HCT116 (cell line): ENCODE measurements around the gene ARHGAP19. TPM values are rescaled to one million over a fixed set of nuclear protein-coding genes. Genes with fewer than 3 reads are reported as not detected.
A peak's percentile ranks its signal among the peaks of the same experiment; 100 is the strongest.

Experiments
- ATAC-seq: fragments of 200-7000 bp; cut with Tn5 transposase; 2 replicates; pipeline ENCODE4 v1.9.1; 2020; ENCODE audit warnings: mild to moderate bottlenecking, moderate library complexity
- BruUV-seq: library from RNA; stranded (reverse); fragments of 400-500 nt; replicated peaks from 2 replicates; lab custom pipeline; 2021; lab: Mats Ljungman, UMichigan
- CTCF ChIA-PET: fragments of 300-600 bp; sonication (Branson Sonifier 250); formaldehyde crosslinking; loops from one replicate; lab custom pipeline; 2021; ENCODE audit warnings: antibody characterized with exemption; lab: Charles Lee
- POLR2A ChIA-PET: fragments of 300-600, 350-600 bp; sonication (Branson Sonifier 250); formaldehyde crosslinking; loops from one replicate; lab custom pipeline; 2021; ENCODE audit warnings: antibody characterized with exemption; lab: Charles Lee
- RAD21 ChIA-PET, 2 experiments: fragments of 300-600 bp; sonication (Branson Sonifier 250); formaldehyde crosslinking; loops; one replicate each; lab custom pipeline; 2023; ENCODE audit warnings: low total read pairs in 2 of 2; ENCODE audit not compliant: uncharacterized antibody in 2 of 2, unreplicated experiment in 2 of 2, low non-redundant PET in 1 of 2; lab: Charles Lee
- DNase-seq: peaks from one replicate; pipeline ENCODE4 v3.0.0-alpha.2; 2010; ENCODE audit warnings: low read depth, low spot score
- H2AFZ ChIP-seq: fragments of 200-600 bp; shearing (Covaris generic), sonication (generic); 2 replicates; pipeline ENCODE4 v1.6.1; 2017; ENCODE audit warnings: low read depth, mixed run types, mixed read lengths, antibody characterized with exemption, low read length; ENCODE audit not compliant: poor library complexity, severe bottlenecking
- H3K27ac ChIP-seq: 2 replicates; pipeline ENCODE4 v1.5.1; 2012; ENCODE audit warnings: low read depth, low read length
- H3K27me3 ChIP-seq: fragments of 200-600 bp; sonication (generic); 2 replicates; pipeline ENCODE4 v1.6.1; 2016; ENCODE audit warnings: mixed run types, low read length, mixed read lengths; ENCODE audit not compliant: insufficient read depth
- H3K36me3 ChIP-seq, 2 experiments: fragments of 200-500 bp in 1 of 2; fragments of 200-600 bp in 1 of 2; sonication (Bioruptor generic) in 1 of 2; sonication (generic) in 1 of 2; 2 replicates each; pipeline versions ENCODE4 v1.5.1 to v1.6.1; 2014 to 2016; ENCODE audit warnings: low read length in 2 of 2, inconsistent platforms in 1 of 2, mixed read lengths in 1 of 2, mixed run types in 1 of 2; ENCODE audit not compliant: insufficient read depth in 2 of 2, control insufficient read depth in 1 of 2
- H3K4me1 ChIP-seq, 2 experiments: fragments of 200-600 bp in 1 of 2; sonication (generic) in 1 of 2; 2 replicates each; pipeline versions ENCODE4 v1.5.1 to v1.6.1; 2012 to 2017; ENCODE audit warnings: low read length in 2 of 2, inconsistent platforms in 1 of 2, mild to moderate bottlenecking in 1 of 2, mixed read lengths in 1 of 2, mixed run types in 1 of 2, moderate library complexity in 1 of 2; ENCODE audit not compliant: insufficient read depth in 2 of 2, control insufficient read depth in 1 of 2
- H3K4me2 ChIP-seq: fragments of 200-600 bp; sonication (generic); 2 replicates; pipeline ENCODE4 v1.6.1; 2017; ENCODE audit warnings: mixed run types, low read length, mixed read lengths
- H3K4me3 ChIP-seq, 2 experiments: fragments of 200-600 bp in 1 of 2; sonication (generic) in 1 of 2; replicated peaks in 1 of 2; 2 replicates each; pipeline ENCODE4 v1.5.1; 2011 to 2016; ENCODE audit warnings: low read length in 2 of 2, control low read depth in 1 of 2, low read depth in 1 of 2, mild to moderate bottlenecking in 1 of 2, mixed read lengths in 1 of 2, mixed run types in 1 of 2
- H3K79me2 ChIP-seq: fragments of 200-600 bp; sonication (generic); 2 replicates; pipeline ENCODE4 v1.6.1; 2017; ENCODE audit warnings: mild to moderate bottlenecking, mixed run types, low read length, moderate library complexity, mixed read lengths; ENCODE audit not compliant: insufficient read depth
- H3K9ac ChIP-seq: fragments of 200-600 bp; sonication (generic); 2 replicates; pipeline ENCODE4 v1.6.1; 2016; ENCODE audit warnings: low read length, mixed read lengths
- H3K9me2 ChIP-seq: fragments of 200-600 bp; sonication (generic), shearing (Covaris generic); 2 replicates; pipeline ENCODE4 v1.6.1; 2017; ENCODE audit warnings: mixed run types, mild to moderate bottlenecking, moderate library complexity; ENCODE audit not compliant: insufficient read depth
- H3K9me3 ChIP-seq, 2 experiments: fragments of 200-500 bp in 1 of 2; fragments of 200-600 bp in 1 of 2; sonication (Bioruptor generic) in 1 of 2; sonication (generic) in 1 of 2; 2 replicates each; pipeline ENCODE4 v1.6.1; 2014 to 2017; ENCODE audit warnings: low read length in 2 of 2, mixed read lengths in 2 of 2, inconsistent platforms in 1 of 2, low read depth in 1 of 2, mild to moderate bottlenecking in 1 of 2, mixed run types in 1 of 2, moderate library complexity in 1 of 2; ENCODE audit not compliant: control insufficient read depth in 1 of 2, insufficient read depth in 1 of 2
- H4K20me1 ChIP-seq: fragments of 200-600 bp; sonication (generic), shearing (Covaris generic); 2 replicates; pipeline ENCODE4 v1.6.1; 2017; ENCODE audit warnings: mixed run types, mild to moderate bottlenecking, moderate library complexity; ENCODE audit not compliant: insufficient read depth
- EGR1 ChIP-seq: IDR thresholded peaks from 2 replicates; pipeline ENCODE4 v1.6.1; 2012; ENCODE audit warnings: low read depth
- ELF1 ChIP-seq: IDR thresholded peaks from 2 replicates; pipeline ENCODE4 v1.6.1; 2012; ENCODE audit warnings: low read depth, borderline replicate concordance
- EZH2 ChIP-seq: fragments of 200-600 bp; sonication (generic); IDR thresholded peaks from 2 replicates; pipeline ENCODE4 v1.6.1; 2017; ENCODE audit warnings: antibody characterized with exemption, mixed run types
- EZH2phosphoT487 ChIP-seq: fragments of 200-600 bp; IDR thresholded peaks from 2 replicates; pipeline ENCODE4 v1.6.1; 2018; ENCODE audit warnings: antibody characterized with exemption, borderline replicate concordance
- FOSL1 ChIP-seq: IDR thresholded peaks from 2 replicates; pipeline ENCODE4 v1.6.1; 2012; ENCODE audit warnings: low read depth
- JUND ChIP-seq: IDR thresholded peaks from 2 replicates; pipeline ENCODE4 v1.6.1; 2012
- POLR2AphosphoS5 ChIP-seq: IDR thresholded peaks from 2 replicates; pipeline ENCODE4 v1.6.1; 2011; ENCODE audit warnings: mild to moderate bottlenecking, low read depth, low read length, moderate library complexity
- SIN3A ChIP-seq: IDR thresholded peaks from 2 replicates; pipeline ENCODE4 v1.6.1; 2012; ENCODE audit warnings: low read depth
- SP1 ChIP-seq: IDR thresholded peaks from 2 replicates; pipeline ENCODE4 v1.6.1; 2012; ENCODE audit warnings: low read depth
- TCF7L2 ChIP-seq: IDR thresholded peaks from 2 replicates; pipeline ENCODE4 v1.7.0; 2011; ENCODE audit warnings: borderline replicate concordance, inconsistent platforms; ENCODE audit not compliant: insufficient read depth, insufficient read length; ENCODE audit errors: extremely low read depth
- ZFX ChIP-seq: fragments of 450-650 bp; IDR thresholded peaks from 2 replicates; pipeline ENCODE4 v1.6.1; 2017
- intact Hi-C: fragments of 100-400 bp; cut with micrococcal nuclease; formaldehyde crosslinking; loops from 2 replicates; pipeline ENCODE4 v1.10.0; 2022
- total RNA-seq: library from RNA; stranded (reverse); gene quantifications from one replicate; pipeline ENCODE4 v1.2.1, GENCODE V29; 2021; ENCODE audit not compliant: unreplicated experiment
- TF ChIP-seq, protein P1 (sequence below): IDR thresholded peaks from 2 replicates; pipeline ENCODE4 v1.6.1; 2011; ENCODE audit warnings: mild to moderate bottlenecking, low read length, moderate library complexity; ENCODE audit not compliant: insufficient replicate concordance; ENCODE audit errors: extremely low read depth
- TF ChIP-seq, protein P2 (sequence below): IDR thresholded peaks from 2 replicates; pipeline ENCODE4 v1.6.1; 2012; ENCODE audit warnings: low read depth
- TF ChIP-seq, protein P3 (sequence below): IDR thresholded peaks from 2 replicates; pipeline ENCODE4 v1.6.1; 2012
- TF ChIP-seq, protein P4 (sequence below): IDR thresholded peaks from 2 replicates; pipeline ENCODE4 v1.6.1; 2012
- TF ChIP-seq, protein P5 (sequence below), 3 experiments: fragments of 200-600 bp in 1 of 3; sonication (generic) in 1 of 3; IDR thresholded peaks in 2 of 3; conservative IDR thresholded peaks in 1 of 3; 2 replicates each; pipeline ENCODE4 v1.5.1; 2012 to 2017; ENCODE audit warnings: low read depth in 2 of 3, low read length in 2 of 3, antibody characterized with exemption in 1 of 3, borderline replicate concordance in 1 of 3, control low read depth in 1 of 3, mild to moderate bottlenecking in 1 of 3, mixed read lengths in 1 of 3, mixed run types in 1 of 3, moderate library complexity in 1 of 3; ENCODE audit not compliant: insufficient read depth in 1 of 3

ARHGAP19 gene
- total RNA-seq, 1 experiment from 2014 or later: 36.8 TPM

DNA sequence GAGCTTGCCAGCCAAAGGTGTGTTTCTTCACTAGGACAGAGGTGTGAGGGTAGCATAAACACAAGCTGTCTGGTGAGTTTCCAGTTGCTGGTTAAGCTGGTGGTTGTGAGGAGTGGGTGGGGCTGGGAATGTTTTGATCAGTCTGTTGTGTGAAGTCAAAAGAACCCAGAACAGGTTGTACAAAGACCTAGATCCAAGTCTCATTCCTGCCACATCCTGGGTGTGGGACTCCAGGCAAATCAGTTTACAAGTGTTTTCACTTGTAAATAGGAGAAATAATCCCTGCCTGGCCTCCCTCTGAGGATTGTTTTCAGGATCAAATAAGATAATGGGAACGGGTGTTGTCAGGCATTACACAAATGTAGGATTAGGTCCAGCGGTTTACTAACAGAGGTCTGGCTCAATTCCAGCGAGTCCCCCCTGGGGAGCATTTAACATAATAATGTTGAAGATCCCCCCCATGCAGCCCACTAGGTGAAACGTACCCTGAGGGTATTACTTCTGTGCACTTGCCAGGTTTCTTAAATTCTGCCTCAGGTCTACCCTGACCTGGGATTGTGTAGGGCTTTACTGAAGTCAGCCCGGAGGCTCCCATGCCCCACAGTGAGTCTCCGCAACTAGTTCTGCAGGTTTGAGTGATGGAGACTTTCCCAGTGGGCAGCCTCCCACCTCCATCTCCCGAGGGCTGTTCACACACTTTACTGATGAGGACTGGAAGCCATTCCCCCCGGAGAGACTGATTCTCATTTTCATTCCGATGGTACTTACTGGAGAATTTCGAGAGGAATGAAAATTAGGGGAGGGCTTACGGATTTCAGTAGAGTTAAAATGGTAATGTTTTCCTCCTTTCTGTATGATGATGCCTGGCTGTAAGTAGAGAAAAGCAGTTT is 44.8 kb upstream of the ARHGAP19 start:
- H3K27me3 ChIP-seq: no peaks in the 10 kb centered on the region
- intact Hi-C loops: no loop called here
- peaks cover 23 to 33% of the 10 kb centered on the region in 2 experiments for H3K4me1 ChIP-seq
- H3K4me2 ChIP-seq: peak overlapping the region; percentile 31
- ChIA-PET POLR2A (no interaction called here), RAD21 (no interaction called here), CTCF (interaction anchor here (0.9 kb wide), 1 partner anchor 235 kb away, joined by 3 read pairs; the partner anchor contains the start of gene ANKRD2)
- BruUV-seq: no TSS peak
- no peaks in the 10 kb centered on the region for H3K36me3 ChIP-seq
- no peaks in the 10 kb centered on the region for H3K9me3 ChIP-seq
- TF ChIP-seq POLR2AphosphoS5: no peak
- no peak for TF ChIP-seq ZFX
- TF ChIP-seq, protein P1, sequence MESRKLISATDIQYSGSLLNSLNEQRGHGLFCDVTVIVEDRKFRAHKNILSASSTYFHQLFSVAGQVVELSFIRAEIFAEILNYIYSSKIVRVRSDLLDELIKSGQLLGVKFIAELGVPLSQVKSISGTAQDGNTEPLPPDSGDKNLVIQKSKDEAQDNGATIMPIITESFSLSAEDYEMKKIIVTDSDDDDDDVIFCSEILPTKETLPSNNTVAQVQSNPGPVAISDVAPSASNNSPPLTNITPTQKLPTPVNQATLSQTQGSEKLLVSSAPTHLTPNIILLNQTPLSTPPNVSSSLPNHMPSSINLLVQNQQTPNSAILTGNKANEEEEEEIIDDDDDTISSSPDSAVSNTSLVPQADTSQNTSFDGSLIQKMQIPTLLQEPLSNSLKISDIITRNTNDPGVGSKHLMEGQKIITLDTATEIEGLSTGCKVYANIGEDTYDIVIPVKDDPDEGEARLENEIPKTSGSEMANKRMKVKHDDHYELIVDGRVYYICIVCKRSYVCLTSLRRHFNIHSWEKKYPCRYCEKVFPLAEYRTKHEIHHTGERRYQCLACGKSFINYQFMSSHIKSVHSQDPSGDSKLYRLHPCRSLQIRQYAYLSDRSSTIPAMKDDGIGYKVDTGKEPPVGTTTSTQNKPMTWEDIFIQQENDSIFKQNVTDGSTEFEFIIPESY: no peak
- no peak for TF ChIP-seq JUND
- no peak for TF ChIP-seq TCF7L2
- no peak for TF ChIP-seq ELF1
- no peak for TF ChIP-seq SIN3A
- no peak for TF ChIP-seq SP1
- TF ChIP-seq EZH2phosphoT487: no peak
- TF ChIP-seq EGR1: no peak
- TF ChIP-seq, protein P2, sequence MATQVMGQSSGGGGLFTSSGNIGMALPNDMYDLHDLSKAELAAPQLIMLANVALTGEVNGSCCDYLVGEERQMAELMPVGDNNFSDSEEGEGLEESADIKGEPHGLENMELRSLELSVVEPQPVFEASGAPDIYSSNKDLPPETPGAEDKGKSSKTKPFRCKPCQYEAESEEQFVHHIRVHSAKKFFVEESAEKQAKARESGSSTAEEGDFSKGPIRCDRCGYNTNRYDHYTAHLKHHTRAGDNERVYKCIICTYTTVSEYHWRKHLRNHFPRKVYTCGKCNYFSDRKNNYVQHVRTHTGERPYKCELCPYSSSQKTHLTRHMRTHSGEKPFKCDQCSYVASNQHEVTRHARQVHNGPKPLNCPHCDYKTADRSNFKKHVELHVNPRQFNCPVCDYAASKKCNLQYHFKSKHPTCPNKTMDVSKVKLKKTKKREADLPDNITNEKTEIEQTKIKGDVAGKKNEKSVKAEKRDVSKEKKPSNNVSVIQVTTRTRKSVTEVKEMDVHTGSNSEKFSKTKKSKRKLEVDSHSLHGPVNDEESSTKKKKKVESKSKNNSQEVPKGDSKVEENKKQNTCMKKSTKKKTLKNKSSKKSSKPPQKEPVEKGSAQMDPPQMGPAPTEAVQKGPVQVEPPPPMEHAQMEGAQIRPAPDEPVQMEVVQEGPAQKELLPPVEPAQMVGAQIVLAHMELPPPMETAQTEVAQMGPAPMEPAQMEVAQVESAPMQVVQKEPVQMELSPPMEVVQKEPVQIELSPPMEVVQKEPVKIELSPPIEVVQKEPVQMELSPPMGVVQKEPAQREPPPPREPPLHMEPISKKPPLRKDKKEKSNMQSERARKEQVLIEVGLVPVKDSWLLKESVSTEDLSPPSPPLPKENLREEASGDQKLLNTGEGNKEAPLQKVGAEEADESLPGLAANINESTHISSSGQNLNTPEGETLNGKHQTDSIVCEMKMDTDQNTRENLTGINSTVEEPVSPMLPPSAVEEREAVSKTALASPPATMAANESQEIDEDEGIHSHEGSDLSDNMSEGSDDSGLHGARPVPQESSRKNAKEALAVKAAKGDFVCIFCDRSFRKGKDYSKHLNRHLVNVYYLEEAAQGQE: no peak
- TF ChIP-seq, protein P3, sequence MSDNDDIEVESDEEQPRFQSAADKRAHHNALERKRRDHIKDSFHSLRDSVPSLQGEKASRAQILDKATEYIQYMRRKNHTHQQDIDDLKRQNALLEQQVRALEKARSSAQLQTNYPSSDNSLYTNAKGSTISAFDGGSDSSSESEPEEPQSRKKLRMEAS: no peak
- TF ChIP-seq EZH2: no peak
- TF ChIP-seq, protein P4, sequence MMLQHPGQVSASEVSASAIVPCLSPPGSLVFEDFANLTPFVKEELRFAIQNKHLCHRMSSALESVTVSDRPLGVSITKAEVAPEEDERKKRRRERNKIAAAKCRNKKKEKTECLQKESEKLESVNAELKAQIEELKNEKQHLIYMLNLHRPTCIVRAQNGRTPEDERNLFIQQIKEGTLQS: no peak
- TF ChIP-seq FOSL1: no peak
- TF ChIP-seq, protein P5, sequence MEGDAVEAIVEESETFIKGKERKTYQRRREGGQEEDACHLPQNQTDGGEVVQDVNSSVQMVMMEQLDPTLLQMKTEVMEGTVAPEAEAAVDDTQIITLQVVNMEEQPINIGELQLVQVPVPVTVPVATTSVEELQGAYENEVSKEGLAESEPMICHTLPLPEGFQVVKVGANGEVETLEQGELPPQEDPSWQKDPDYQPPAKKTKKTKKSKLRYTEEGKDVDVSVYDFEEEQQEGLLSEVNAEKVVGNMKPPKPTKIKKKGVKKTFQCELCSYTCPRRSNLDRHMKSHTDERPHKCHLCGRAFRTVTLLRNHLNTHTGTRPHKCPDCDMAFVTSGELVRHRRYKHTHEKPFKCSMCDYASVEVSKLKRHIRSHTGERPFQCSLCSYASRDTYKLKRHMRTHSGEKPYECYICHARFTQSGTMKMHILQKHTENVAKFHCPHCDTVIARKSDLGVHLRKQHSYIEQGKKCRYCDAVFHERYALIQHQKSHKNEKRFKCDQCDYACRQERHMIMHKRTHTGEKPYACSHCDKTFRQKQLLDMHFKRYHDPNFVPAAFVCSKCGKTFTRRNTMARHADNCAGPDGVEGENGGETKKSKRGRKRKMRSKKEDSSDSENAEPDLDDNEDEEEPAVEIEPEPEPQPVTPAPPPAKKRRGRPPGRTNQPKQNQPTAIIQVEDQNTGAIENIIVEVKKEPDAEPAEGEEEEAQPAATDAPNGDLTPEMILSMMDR (IDR thresholded peaks at IDR 0.05 in 2 of 3, conservative IDR thresholded peaks at IDR 0.05 in 1 of 3; ENCODE audit: borderline replicate concordance in 1 of 3, insufficient read depth in 1 of 3, low read depth in 2 of 3, low read length in 2 of 3): no peak
- DNase-seq (no peak), ATAC-seq (no peak)
- H3K4me3 ChIP-seq: no peak overlapping the region
- no peak overlapping the region for H3K27ac ChIP-seq
- no peak overlapping the region for H2AFZ ChIP-seq
- no peaks in the 10 kb centered on the region for H4K20me1 ChIP-seq
- no peak overlapping the region for H3K9ac ChIP-seq
- H3K9me2 ChIP-seq: no peaks in the 10 kb centered on the region
- no peaks in the 10 kb centered on the region for H3K79me2 ChIP-seq
